A549 (cell line): Measurements from ENCODE around the gene TSSK2. TPM values are rescaled to one million over a fixed set of nuclear protein-coding genes. Genes with fewer than 3 reads are reported as not detected.

ENCODE experiments used
- ATAC-seq, 2 experiments: fragments of 200-7000 bp in 1 of 2; fragments of >200 bp in 1 of 2; cut with Nextera tagmentation in 1 of 2; cut with Tn5 transposase in 1 of 2; 3 replicates each; pipeline versions ENCODE4 v1.8.0 to v1.9.1; 2018 to 2020; ENCODE audit warnings: mild to moderate bottlenecking in 1 of 2, moderate library complexity in 1 of 2
- CTCF ChIA-PET: fragments of 300-600 bp; sonication (Branson Sonifier 250); formaldehyde crosslinking; extraction: SDS; loops from one replicate; lab custom pipeline; 2021; ENCODE audit warnings: antibody characterized with exemption, inconsistent platforms; lab: Yijun Ruan, JAX
- POLR2A ChIA-PET: fragments of 350-600 bp; formaldehyde crosslinking; extraction: SDS; loops from one replicate; lab custom pipeline; 2021; ENCODE audit warnings: antibody characterized with exemption, inconsistent platforms; lab: Yijun Ruan, JAX
- DNase-seq, 2 experiments: peaks; one replicate each; pipeline versions ENCODE4 v3.0.0 to v3.0.0-alpha.2; 2011 to 2016; ENCODE audit warnings: low read depth in 1 of 2, low spot score in 1 of 2
- FAIRE-seq: peaks from 2 replicates; lab custom pipeline; 2011; peaks lifted over from hg19 to GRCh38; lab: Jason Lieb, UNC
- H3K27ac ChIP-seq, 2 experiments: fragments of >200 bp; sonication (Bioruptor Twin); formaldehyde crosslinking; 3 replicates each; pipeline ENCODE4 v1.5.1; 2016 to 2017
- H3K4me1 ChIP-seq: fragments of >200 bp; sonication (Bioruptor Twin); formaldehyde crosslinking; 3 replicates; pipeline ENCODE4 v1.6.1; 2016
- H3K4me2 ChIP-seq: fragments of >200 bp; sonication (Bioruptor Twin); formaldehyde crosslinking; 3 replicates; pipeline ENCODE4 v1.6.1; 2016
- H3K4me3 ChIP-seq: fragments of >200 bp; sonication (Bioruptor Twin); formaldehyde crosslinking; 3 replicates; pipeline ENCODE4 v1.5.1; 2016
- H3K9me3 ChIP-seq: fragments of >200 bp; sonication (Bioruptor Twin); formaldehyde crosslinking; 3 replicates; pipeline ENCODE4 v1.6.1; 2016
- BCL3 ChIP-seq: fragments of >200 bp; sonication (Bioruptor Twin); formaldehyde crosslinking; IDR thresholded peaks from 3 replicates; pipeline ENCODE4 v1.6.1; 2016
- BHLHE40 ChIP-seq: IDR thresholded peaks from 2 replicates; pipeline ENCODE4 v1.6.1; 2012; ENCODE audit warnings: low read depth, low read length, inconsistent platforms
- CHD4 ChIP-seq: fragments of 200-600 bp; sonication (generic); IDR thresholded peaks from 2 replicates; pipeline ENCODE4 v1.6.1; 2016; ENCODE audit warnings: antibody characterized with exemption, mild to moderate bottlenecking, borderline replicate concordance
- CTCF ChIP-seq: fragments of >200 bp; sonication (Bioruptor Twin); formaldehyde crosslinking; IDR thresholded peaks from 3 replicates; pipeline ENCODE4 v1.5.1; 2016
- E2F6 ChIP-seq: IDR thresholded peaks from 2 replicates; pipeline ENCODE4 v1.6.1; 2012; ENCODE audit warnings: low read depth, borderline replicate concordance
- EHF ChIP-seq: fragments of 250-450 bp; sonication (Bioruptor Pico); IDR thresholded peaks from 2 replicates; pipeline ENCODE4 v1.5.0; 2020; ENCODE audit warnings: mild to moderate bottlenecking
- EHMT2 ChIP-seq: fragments of 200-600 bp; sonication (generic); IDR thresholded peaks from 2 replicates; pipeline ENCODE4 v1.6.1; 2016; ENCODE audit warnings: antibody characterized with exemption, low read depth, mild to moderate bottlenecking, moderate library complexity
- EP300 ChIP-seq, 2 experiments: fragments of >200 bp; sonication (Bioruptor Twin); formaldehyde crosslinking; IDR thresholded peaks; 2 replicates in 1 of 2; 3 replicates in 1 of 2; pipeline ENCODE4 v1.6.1; 2016 to 2017
- FOSL2 ChIP-seq, 2 experiments: fragments of 450-650 bp in 1 of 2; fragments of >200 bp in 1 of 2; sonication (Bioruptor Twin) in 1 of 2; formaldehyde crosslinking; IDR thresholded peaks; 2 replicates each; pipeline versions ENCODE4 v1.5.0 to v1.6.1; 2016 to 2020; ENCODE audit warnings: mild to moderate bottlenecking in 1 of 2, moderate library complexity in 1 of 2
- HDAC2 ChIP-seq: fragments of 200-600 bp; sonication (generic); IDR thresholded peaks from 2 replicates; pipeline ENCODE4 v1.6.1; 2016
- HOXA7 ChIP-seq: fragments of 250-450 bp; sonication (Bioruptor Pico); IDR thresholded peaks from 2 replicates; pipeline ENCODE4 v1.5.0; 2020; ENCODE audit warnings: mild to moderate bottlenecking, moderate library complexity
- HOXB13 ChIP-seq: fragments of 250-450 bp; sonication (Bioruptor Pico); IDR thresholded peaks from 2 replicates; pipeline ENCODE4 v1.5.0; 2020; ENCODE audit warnings: low read depth, mild to moderate bottlenecking, moderate library complexity
- KDM1A ChIP-seq: fragments of 200-600 bp; sonication (generic); IDR thresholded peaks from 2 replicates; pipeline ENCODE4 v1.6.1; 2016; ENCODE audit warnings: low read depth, mild to moderate bottlenecking
- MAX ChIP-seq: IDR thresholded peaks from 2 replicates; pipeline ENCODE4 v1.6.1; 2012
- NPAS2 ChIP-seq: fragments of 250-450 bp; sonication (Bioruptor Pico); IDR thresholded peaks from 2 replicates; pipeline ENCODE4 v1.8.0; 2022; ENCODE audit warnings: mild to moderate bottlenecking, moderate library complexity, borderline replicate concordance
- NR3C1 ChIP-seq: fragments of >200 bp; sonication (Bioruptor Twin); formaldehyde crosslinking; IDR thresholded peaks from 3 replicates; pipeline ENCODE4 v1.6.1; 2017
- POLR2A ChIP-seq: IDR thresholded peaks from 2 replicates; pipeline ENCODE4 v1.6.1; 2012; ENCODE audit warnings: mild to moderate bottlenecking, low read length
- RAD21 ChIP-seq, 2 experiments: fragments of >200 bp in 1 of 2; sonication (Bioruptor Twin) in 1 of 2; formaldehyde crosslinking in 1 of 2; IDR thresholded peaks in 1 of 2; conservative IDR thresholded peaks in 1 of 2; 2 replicates in 1 of 2; 3 replicates in 1 of 2; pipeline ENCODE4 v1.6.1; 2012 to 2018; ENCODE audit warnings: inconsistent platforms in 1 of 2
- RNF2 ChIP-seq: fragments of 200-600 bp; sonication (generic); IDR thresholded peaks from 2 replicates; pipeline ENCODE4 v1.6.1; 2016; ENCODE audit warnings: low read depth, mild to moderate bottlenecking, antibody characterized with exemption, moderate library complexity, borderline replicate concordance
- SMC3 ChIP-seq: fragments of >200 bp; sonication (Bioruptor Twin); formaldehyde crosslinking; IDR thresholded peaks from 3 replicates; pipeline ENCODE4 v1.6.1; 2018; ENCODE audit warnings: inconsistent platforms
- SREBF2 ChIP-seq: fragments of 450-650 bp; IDR thresholded peaks from 2 replicates; pipeline ENCODE4 v1.6.1; 2014; ENCODE audit warnings: mild to moderate bottlenecking, moderate library complexity
- TP53 ChIP-seq: fragments of 250-450 bp; sonication (Bioruptor Pico); IDR thresholded peaks from 2 replicates; pipeline ENCODE4 v1.5.0; 2021; ENCODE audit warnings: mild to moderate bottlenecking, moderate library complexity
- USF2 ChIP-seq: fragments of 450-650 bp; IDR thresholded peaks from 2 replicates; pipeline ENCODE4 v1.6.1; 2014; ENCODE audit warnings: antibody characterized with exemption
- WGBS: methylation state at CpG from one replicate; pipeline ENCODE4 v1.1.6; 2017; ENCODE audit errors: missing lambda C conversion rate; 5-methylcytosine and 5-hydroxymethylcytosine counted together
- polyA plus RNA-seq, 4 experiments: library from polyadenylated mRNA; depleted of rRNA in 3 of 4; stranded (reverse); fragments of >200 nt; fragmentation: RNase III in 1 of 4; extraction: RNeasy Plus Mini Kit Qiagen cat#74134 plus additional on column Dnase treatment in 1 of 4; gene quantifications; 2 replicates in 3 of 4; 3 replicates in 1 of 4; pipeline ENCODE4 v1.2.3, GENCODE V29; 2011 to 2017

TSSK2 gene
- polyA plus RNA-seq, 2 of the 4 experiments (the other 2 are of a cell fraction): not detected

GRCh38 chr22:19085233-19085718 lies 45.8 kb upstream of the TSSK2 start:
- CTCF ChIA-PET: interaction anchor here (0.6 to 1.3 kb wide), 9 partner anchors 11 to 130 kb away, joined by 3 to 5 read pairs (median 3); no protein-coding TSS in a partner anchor
- H3K9me3 ChIP-seq: no peaks in the 10 kb centered on the region
- H3K4me1 ChIP-seq: peaks cover 12% of the 10 kb centered on the region; the same call in 2 of the 3 replicates
- peak; percentile 87 to 92 for ATAC-seq
- 33% methylated on average over 1 of the region's 1 CpG for WGBS
- POLR2A ChIA-PET: interaction anchor here (0.8 kb wide), 1 partner anchor 37 kb away, joined by 5 read pairs; the partner anchor contains the start of gene DGCR2
- H3K27ac ChIP-seq: no peak overlapping the region
- TF ChIP-seq RAD21 (conservative IDR thresholded peaks at IDR 0.05 in 1 of 2, IDR thresholded peaks at IDR 0.05 in 1 of 2) (peak; percentile 46 to 49), SMC3 (peak; percentile 29; the same call in 1 of the 3 replicates), HDAC2 (no peak), CTCF (peak; percentile 46)
- H3K4me2 ChIP-seq: no peak overlapping the region
- FAIRE-seq: no peak
- H3K4me3 ChIP-seq: no peak overlapping the region
- DNase-seq: peak; percentile 18 to 31

GRCh38 chr22:19086417-19086816 lies 44.7 kb upstream of the TSSK2 start:
- no peak; a peak in 1 of 6 replicates for ATAC-seq
- no peak overlapping the region for H3K4me3 ChIP-seq
- FAIRE-seq: no peak
- H3K27ac ChIP-seq: no peak overlapping the region
- H3K9me3 ChIP-seq: no peaks in the 10 kb centered on the region
- H3K4me1 ChIP-seq: peaks cover 12% of the 10 kb centered on the region; the same call in 2 of the 3 replicates
- DNase-seq: no peak
- POLR2A ChIA-PET: no interaction called here
- WGBS: 94% methylated on average over 6 of the region's 6 CpGs
- H3K4me2 ChIP-seq: no peak overlapping the region
- TF ChIP-seq SMC3 (no peak), HOXB13 (CRISPR knock-in tag) (no peak), FOSL2 (IDR thresholded peaks at IDR 0.05) (no peak), FOSL2 (CRISPR knock-in tag; IDR thresholded peaks at IDR 0.05) (no peak), NR3C1 (no peak), TP53 (CRISPR knock-in tag) (no peak), MAX (no peak), HOXA7 (CRISPR knock-in tag) (no peak), EP300 (IDR thresholded peaks at IDR 0.05) (no peak), E2F6 (no peak), KDM1A (no peak)
- TF ChIP-seq, all 56 proteins: peak for 0
- CTCF ChIA-PET: no interaction called here

- POLR2A ChIA-PET: no interaction called here
- Histone ChIP-seq H3K4me2 (no peak overlapping the region), H3K4me1 (peaks cover 12% of the 10 kb centered on the region; the same call in 2 of the 3 replicates), H3K9me3 (no peaks in the 10 kb centered on the region), H3K4me3 (no peak overlapping the region), H3K27ac (no peak overlapping the region)
- CTCF ChIA-PET: interaction anchor here (0.9 kb wide), 1 partner anchor 23 kb away, joined by 3 read pairs; no protein-coding TSS in a partner anchor
- no peak for DNase-seq
- ATAC-seq: no peak
- no peak for FAIRE-seq
- 83% methylated on average over 3 of the region's 3 CpGs for WGBS
- TF ChIP-seq POLR2A: no peak
- TF ChIP-seq MAX: no peak
- no peak for TF ChIP-seq CHD4
- TF ChIP-seq BCL3: no peak
- TF ChIP-seq SREBF2: no peak
- no peak for TF ChIP-seq EHMT2
- TF ChIP-seq RNF2: no peak
- no peak for TF ChIP-seq BHLHE40
- no peak for TF ChIP-seq NPAS2
- no peak for TF ChIP-seq E2F6
- no peak for TF ChIP-seq EHF (CRISPR knock-in tag)
- TF ChIP-seq USF2: no peak
- no peak for TF ChIP-seq NR3C1
Observed at GRCh38 chr22:19086896-19087295, 44.2 kb upstream of the TSSK2 start.
